ENCODE measurements around the gene CYTH3.

Gene CYTH3

DNA sequence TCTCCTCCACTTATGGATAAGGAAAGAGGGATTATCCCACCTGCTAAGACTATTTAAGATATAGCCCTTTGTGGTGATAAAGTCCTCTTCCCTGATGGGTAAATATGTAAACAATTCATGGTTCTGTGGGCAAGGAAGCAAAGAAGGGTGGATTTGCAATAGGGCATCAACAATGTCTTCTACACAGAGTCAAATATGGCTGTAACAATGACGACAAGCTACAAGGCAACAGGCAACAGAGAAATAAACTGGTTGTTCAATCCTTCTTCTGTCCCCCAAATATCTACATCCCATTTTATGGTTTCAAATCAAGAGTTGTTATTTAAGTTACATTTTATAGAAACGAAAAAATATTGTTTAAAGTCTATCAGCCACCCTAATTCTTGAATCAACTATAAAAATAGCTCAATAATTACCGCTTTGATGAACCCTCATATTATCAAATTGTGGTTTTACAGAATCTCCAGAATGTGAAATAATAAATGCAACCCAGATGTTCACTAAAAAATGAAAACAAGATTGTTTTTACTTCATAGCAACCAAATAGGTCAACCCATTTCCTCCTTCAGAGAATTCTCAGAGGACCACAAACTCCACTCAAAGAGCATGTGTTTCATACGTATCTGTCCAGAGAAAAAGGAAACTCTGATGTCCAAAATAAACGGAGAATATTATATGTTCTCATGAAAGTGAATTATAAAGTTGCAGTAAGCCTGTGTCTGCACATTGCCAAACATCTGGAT, 13.8 kb downstream of the CYTH3 start:
- DNase-seq (ENCODE audit: low spot score): no peak

DNA sequence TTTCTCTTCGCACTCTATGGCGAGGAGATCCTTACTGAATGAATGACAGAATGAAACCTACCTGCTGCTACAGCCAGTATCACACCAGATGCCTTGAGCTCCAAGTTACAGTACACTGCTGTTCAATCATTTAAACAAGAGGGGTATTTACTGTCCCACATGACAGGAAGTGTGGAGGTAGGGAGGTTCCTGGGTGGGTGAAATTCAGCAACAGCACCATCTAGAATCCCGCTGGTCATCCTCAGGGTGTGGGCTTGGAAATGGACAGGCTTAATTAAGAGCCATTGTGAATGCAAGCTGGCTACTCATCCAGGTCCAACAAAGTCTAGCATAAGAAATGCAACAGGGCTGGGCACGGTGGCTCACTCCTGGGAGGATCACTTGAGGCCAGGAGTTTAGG, 14.7 kb downstream of the CYTH3 start:
- no peak for DNase-seq (ENCODE audit: low spot score)

DNA sequence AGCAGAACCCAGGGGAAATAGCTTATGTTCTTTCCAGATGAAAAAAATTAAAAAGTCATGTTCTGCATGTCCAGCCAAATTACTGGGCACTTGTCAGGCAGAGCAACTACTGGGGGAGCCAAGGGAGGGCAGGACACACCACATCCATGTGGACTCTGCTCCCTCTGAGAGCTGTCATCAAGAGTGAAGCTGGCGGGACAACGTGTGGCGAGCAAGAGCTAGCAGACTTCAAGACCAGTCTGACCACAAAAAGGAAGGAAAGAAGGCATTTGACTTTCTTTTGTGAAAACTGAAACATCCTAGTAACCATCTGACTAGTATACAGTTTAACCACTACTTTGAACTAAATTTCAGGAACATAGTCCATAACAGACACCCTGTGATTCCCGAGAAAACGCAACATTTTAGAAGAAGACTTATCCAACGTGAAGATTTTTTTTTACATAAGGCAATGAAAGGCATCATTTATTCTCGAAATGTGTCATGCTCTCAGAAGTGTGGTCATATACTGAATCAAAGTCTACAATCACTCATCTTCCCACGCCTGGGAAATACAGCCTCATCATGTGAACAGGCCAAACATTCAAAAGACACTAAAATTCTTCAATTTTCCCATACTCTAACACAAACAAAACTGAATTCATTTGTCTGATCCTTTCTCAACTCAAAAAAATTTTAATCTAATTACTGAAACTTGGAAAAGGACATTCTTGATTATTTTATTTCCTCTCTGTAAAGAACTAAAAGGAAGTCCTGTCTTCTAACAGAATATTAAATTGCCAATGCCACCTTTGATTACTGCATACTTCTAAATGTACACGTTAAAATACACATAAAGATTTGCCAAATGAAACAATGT, 15.5 kb downstream of the CYTH3 start:
- no peak for DNase-seq (ENCODE audit: low spot score)

DNA sequence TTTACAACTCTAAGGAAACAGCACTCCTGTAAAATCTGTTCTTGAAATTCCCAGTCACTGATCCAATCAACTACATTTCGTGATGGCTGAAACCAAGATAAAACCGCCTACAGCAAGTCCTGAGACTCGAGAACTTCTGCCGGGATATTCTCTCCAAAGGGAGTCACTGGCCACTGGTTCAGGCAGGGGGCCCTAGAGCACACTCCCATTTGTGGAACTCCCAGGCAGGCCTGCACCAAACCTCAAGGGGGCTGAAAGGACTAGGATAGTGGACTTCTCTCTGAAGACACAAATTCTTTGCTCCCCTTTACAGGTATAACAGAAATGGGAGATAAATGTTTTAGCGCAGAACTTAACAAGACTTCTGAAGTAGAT, 16.3 kb downstream of the CYTH3 start:
- DNase-seq (ENCODE audit: low spot score): no peak

DNA sequence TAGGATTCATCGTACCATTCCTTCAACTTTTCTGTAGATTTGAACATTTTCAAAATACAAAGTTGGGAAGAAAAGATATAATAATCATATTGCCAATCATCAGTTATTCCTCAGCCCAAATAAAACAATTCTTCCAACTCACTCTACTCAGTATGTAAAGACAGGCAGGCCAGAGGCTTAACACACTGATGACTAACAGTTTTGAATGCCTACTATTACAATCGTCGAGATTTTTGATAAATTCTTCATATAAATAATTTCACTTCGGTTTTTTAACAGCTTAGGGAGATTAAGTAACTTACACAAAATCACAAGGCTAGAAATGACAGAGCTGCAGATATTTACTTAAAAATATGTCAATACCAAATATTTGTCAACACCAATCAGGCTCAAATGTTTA, 17.6 kb downstream of the CYTH3 start:
- DNase-seq (ENCODE audit: low spot score): no peak

DNA sequence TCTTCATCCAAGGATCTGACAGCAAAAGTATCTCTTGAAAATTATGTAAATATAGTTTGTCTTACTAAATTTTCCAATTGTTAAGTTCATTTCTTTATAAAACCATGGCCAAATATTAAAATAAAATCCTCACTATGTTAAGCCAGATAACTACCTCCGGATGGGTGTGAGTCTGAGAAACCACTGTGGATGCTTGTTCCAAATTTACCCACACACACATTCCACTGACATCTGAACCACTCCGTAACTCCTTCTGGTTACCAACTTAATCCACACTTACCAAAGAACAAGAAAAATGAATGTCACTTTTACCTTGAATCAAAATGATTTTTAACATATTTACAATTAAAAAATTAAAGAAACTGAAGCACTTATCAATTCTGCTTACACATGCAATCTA, 19.7 kb downstream of the CYTH3 start:
- no peak for DNase-seq (ENCODE audit: low spot score)

DNA sequence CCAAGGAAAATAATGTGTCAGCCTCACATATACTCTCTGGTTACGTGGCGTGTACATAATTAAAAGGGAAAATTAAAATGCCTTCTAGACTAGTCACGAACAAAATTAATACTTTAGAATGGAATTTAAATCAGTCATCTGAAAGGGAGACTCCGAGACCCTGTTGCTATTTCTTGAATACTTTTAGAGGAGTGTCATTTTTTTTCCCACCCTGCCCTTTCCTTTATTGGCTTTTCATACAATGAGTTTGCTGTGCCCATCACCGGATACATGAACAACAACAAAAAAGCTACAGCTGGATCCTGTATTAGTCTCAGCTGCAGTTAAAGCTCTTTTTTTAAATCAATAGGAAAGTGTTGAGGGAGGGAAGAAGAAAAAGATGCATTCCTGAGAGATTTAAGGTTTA, 20.1 kb downstream of the CYTH3 start:
- no peak for DNase-seq (ENCODE audit: low spot score)

DNA sequence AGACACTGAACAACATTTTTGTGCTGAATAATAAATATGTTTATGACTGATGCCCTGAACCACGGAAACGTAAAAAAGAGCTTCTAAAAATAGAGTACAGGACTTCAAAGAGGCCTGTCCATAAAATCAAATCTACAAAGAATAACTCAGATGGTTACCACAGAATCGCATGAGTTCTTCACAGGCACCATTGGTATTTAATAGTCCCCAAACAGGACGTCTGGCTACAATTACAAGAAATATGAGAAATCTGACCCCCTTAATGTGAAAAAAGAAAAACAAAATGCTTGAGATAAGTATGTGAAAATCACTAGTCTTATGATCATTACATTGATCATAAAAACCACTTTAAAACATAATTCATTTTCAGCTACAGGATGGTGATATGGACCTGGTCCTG, 20.8 kb downstream of the CYTH3 start:
- DNase-seq (ENCODE audit: low spot score): no peak

DNA sequence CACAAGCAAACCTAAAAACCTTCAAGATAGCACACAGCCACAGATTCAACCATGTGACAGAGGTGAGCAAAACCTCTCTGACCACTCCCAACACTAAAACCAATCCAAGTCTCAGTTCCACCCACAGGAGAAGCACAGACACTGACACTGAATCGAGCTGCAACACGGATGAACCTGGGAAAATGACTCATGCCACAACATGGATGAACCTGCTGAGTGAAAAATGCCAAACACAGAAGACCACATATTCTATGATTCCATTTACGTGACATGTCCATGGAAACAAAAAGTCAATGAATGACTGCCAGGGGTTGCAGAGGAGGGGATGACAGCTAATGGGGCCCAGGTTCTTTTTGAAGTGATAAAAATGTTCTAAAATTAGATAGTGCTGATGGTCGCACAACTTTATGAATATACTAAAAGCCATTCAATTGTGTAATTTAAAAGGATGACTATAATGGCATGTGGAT, 22.0 kb downstream of the CYTH3 start:
- no peak for DNase-seq (ENCODE audit: low spot score)

DNA sequence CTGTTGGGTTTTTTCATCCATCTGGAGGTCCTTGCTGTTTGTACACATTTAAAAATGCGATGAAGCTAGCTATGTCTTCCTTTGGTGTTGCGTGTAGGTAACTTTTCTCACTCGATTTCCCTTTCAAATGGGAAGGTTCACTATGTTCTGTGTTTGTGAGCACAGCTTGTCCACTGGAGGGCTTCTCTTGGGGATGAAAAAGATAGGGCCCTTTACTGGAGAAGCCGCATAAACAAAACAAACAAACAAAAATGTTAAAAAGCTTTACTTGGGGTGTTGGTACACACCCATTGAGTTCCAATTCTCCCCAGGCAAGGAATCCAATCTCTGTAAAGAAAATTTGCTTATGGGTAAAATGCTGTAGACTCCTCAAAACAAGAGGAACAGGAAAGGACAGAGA, 23.4 kb downstream of the CYTH3 start:
- no peak for DNase-seq (ENCODE audit: low spot score)

DNA sequence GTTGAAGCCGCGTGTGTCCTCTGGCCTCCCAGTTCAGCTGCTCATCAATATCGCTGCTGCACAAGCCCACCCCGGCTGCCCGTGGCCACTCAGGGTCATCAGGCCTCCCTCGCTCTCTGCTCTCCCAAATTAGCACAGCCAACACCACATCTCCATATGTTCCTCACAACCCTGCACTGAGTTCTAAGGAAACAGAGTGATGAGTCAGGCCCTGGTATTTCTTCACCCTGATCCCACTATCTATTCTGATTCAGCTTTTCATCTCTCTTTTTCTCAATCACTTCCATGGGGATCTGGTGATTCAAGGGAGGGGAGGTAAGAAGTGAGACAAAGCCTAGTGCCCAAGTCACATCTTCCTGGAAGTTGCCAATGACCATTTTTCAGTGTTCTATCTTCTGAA, 23.8 kb downstream of the CYTH3 start:
- DNase-seq (ENCODE audit: low spot score): no peak

DNA sequence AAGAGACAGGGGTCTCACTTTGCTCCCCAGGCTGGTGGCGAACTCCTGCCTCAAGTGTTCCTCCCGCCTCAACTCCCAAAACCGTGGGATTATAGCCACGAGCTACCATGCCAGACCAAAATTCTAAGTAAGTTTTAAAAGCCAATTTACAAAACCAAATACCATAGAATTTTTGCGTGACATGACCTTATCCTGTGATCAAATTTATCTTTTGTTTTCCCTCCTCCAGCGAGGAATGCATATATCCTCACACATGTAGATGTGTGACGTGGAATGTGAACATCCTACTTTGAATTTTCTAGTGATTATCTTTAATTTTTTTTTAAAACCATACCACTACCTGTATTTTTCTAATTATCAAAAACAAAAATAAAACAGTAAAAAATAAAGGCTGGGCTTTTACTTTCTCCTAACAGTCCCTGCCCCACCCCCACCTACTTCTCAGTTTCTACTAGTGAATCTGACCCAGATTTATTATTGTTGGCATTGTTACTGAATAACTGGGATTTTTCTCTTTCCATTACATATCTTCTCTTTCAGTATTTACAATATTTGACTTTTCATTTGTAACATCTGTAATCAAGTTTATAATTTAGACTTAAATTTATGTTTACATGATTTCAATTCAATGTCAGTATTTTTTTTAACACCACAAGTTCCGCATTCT, 26.0 kb downstream of the CYTH3 start:
- DNase-seq (ENCODE audit: low spot score): no peak

DNA sequence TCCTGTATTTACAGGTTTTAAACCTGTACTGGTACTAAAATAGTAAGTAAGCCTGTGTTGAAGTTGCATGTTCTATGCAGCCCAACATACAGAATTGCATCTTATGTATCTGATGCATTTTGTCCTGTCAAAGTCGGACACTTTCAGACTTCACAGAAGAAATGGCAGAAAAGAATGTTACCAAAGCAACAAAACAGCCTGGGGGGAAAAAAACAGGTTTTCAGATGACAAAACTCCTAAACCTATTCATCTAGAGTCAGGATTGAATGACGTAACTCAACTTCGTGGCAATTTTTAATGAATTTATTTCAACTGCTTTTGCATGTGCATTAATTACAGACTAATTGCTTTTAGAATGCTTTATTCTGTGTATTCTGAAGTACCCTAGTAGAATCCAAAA, 28.4 kb downstream of the CYTH3 start:
- no peak for DNase-seq (ENCODE audit: low spot score)

DNA sequence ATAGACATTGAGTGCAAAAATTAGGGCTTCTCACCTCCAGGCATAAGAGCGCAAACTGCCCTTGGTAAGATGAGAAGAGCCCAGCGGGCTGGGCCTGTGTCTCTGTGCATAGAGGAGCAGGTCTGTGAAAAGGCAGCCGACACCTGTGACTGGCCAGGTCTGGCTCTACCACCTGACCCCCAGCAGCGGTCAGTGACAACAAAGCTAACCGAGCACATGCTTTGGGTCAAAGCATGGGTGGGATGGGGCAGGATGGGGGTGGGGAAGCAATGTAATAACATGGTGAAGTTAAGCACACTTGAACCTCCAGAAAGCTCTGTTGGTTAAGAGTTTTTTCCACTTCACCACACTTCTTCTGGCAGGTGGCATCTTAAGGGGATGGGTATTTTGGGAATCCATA, 29.3 kb downstream of the CYTH3 start:
- DNase-seq (ENCODE audit: low spot score): no peak

DNA sequence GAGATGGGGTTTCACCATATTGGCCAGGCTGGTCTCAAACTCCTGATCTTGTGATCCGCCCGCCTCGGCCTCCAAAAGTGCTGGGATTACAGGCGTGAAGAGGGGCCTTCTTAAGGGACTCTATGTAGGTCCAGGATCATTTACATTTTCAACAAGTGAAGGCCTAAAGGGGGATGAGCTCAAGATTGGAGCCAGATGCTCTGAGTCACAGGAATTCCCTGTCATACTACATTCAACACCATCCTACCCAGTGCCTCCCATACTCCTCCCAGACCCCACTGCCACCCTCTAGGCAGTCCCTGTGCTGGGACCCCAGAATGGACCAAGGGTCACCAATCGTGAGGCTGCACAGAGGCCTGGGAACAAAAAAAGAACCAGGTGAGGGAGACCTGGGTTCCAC, 29.9 kb downstream of the CYTH3 start:
- no peak for DNase-seq (ENCODE audit: low spot score)

DNA sequence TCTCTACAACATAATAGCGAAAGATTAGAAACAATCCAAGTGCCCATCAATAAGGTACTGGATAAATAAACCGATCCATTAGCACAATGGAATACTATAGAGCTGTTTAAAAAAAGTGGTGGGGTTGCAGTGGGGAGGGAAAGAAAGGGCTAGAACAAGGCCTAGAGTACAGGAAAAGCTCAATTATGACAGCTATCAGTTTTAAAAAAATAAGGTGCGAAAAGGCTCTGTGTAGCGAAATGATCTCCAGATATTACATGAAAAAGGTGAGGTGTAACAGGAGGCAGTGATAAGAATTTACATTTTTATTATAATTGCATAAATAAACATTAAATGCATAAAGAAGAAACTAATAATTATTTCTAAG, 30.8 kb downstream of the CYTH3 start:
- no peak for DNase-seq (ENCODE audit: low spot score)

DNA sequence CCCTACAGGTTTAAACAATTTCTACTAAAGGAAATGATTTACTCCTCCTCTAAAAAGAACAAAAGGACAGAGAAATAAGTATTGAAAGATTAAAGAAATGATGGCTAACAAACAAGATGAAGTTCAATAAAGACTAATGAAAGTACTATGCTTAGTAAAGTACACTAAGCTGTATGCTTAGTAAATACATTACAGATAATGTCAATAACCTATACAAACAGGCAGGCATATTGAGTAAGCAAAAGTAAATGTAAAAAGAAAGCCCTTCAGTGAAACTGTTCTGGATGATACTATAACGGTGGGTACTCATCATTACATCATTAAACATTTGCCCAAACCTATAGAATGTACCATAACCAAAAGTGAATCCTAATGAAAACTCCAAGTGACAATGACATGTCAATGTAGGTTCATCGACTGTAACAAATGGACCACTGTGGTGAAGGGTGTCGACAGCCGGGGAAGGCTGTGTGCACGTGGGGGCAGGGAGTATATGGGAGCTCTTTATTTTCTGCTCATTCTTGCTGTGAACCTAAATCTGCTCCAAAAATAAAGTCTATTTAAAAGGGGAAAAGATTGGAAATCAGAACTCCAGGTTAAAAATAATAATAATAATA, 34.0 kb downstream of the CYTH3 start:
- no peak for DNase-seq (ENCODE audit: low spot score)

DNA sequence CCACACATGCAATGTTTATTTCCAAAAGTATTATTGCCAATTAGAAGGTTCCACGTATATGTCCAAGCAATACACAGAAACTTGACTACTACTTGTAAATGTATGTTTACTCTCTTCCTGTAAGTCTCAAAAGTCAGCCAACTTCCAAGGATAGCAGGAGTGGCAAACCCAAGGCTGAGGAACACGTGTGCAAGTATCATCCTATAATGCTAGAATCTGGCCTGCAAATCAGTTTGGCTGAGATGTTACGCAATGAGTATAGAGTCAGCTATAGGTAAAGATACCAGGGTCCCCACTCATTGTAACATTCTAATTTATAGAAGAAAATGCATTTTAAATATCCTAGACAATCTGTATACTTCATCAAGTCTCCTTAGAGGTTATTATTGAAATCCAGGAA, 34.7 kb downstream of the CYTH3 start:
- no peak for DNase-seq (ENCODE audit: low spot score)

DNA sequence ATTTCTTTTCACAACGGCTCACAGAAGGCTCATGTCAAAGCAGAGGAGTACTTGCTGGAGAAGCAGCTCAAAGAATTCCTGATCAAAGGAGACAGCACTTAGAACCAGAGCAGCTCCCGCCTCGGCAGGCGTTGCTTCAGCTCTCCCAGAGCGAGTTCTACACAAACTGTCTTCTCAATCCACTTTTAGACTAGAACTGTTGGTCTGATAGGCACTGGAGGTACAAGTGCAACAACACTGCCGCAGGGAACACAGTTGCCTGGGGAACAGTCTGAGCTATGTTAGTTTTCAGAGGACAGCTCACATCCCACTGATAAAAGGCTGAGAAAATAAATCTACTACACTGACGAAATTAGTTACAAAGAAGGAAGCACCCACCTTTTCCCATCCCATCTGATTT, 35.4 kb downstream of the CYTH3 start:
- no peak for DNase-seq (ENCODE audit: low spot score)

DNA sequence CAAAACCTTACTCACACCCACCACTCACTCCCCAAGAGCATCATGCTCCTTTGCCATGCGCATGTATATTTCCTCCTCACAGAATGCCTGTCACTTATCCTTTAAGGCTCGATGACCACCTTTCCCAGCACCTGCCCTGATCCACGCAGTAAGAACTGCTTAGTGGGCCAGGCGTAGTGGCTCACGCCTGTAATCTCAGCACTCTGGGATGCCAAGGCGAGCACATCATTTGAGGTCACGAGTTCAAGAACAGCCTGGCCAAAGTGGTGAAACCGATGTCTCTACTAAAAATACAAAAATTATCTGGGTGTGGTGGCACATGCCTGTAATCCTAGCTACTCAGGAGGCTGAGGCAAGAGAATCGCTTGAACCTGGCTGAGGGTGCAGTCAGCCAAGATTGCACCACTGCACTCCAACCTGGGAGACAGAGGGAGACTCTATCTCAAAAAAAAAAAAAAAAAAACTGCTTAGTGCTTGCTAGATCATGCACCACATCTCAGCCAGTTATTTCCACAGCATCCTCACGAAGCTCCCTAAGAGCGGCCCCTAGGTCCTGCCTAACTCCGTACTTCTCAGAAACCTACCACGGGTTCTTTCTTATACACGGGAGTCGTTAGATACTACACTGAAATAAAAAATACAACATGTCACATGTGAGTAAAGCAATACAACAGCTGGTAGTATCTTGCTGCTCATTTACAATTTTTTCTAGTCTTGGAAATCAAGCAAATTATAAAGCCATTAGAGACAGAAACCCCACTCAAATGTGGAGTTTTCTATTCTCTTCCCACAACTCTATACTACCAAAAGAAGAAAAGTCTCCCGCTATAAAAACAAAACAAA, 37.2 kb downstream of the CYTH3 start:
- no peak for DNase-seq (ENCODE audit: low spot score)

DNA sequence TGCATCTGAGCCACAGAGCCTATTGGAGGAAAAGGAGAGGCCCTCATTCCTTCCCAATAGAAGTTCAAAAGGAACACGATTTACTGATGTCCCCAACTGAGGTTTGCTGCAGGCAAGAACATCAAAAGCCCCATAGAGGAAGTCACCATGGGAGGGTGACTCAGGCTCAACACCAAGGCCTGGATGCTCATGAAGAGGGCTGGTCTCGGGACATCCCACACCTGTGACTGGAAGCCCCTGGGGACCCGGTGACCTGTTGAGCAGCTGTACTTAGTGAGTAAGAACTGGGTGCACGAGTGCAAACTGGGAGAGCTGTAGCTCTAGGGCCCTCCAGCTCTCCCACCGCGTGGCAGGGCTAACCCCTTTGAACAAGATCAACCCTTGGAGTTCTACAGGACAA, 38.0 kb downstream of the CYTH3 start:
- no peak for DNase-seq (ENCODE audit: low spot score)

DNA sequence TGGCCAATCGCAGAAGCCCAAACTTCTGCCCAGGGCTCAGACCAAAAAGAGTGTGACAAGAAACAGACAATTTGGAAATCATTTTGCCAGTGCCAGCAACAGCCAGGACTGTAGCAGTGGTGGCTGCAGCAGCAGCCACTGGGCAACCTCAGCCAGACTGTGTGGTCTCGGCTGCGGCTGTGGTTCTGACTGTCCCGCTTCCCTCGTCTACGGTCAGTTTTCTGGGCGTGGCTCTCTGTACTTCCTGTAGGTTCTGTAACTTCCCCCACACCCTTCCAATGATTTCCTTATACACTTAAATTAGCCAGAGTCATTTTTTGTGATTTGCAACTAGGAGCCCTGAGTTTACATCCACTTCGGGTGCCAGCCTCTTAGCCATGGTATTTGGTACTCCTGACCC, 39.9 kb downstream of the CYTH3 start:
- no peak for DNase-seq (ENCODE audit: low spot score)
